EH (cell line): ENCODE measurements around the gene PCIF1.

Experiments
- DNase-seq: peaks from one replicate; pipeline ENCODE4 v3.0.0-alpha.2; 2015; ENCODE audit warnings: low read depth

The PCIF1 gene

GRCh38 chr20:45904583-45905504 is 29.6 kb upstream of the PCIF1 start:
- no peak for DNase-seq

GRCh38 chr20:45905505-45906079 is 28.9 kb upstream of the PCIF1 start:
- DNase-seq: peak; percentile 94

- no peak for DNase-seq
Measured at GRCh38 chr20:45907219-45907948, 27.1 kb upstream of the PCIF1 start.

- DNase-seq: no peak
Measured at GRCh38 chr20:45908084-45908483, 26.4 kb upstream of the PCIF1 start.

- DNase-seq: no peak
Measured at GRCh38 chr20:45909336-45909808, 25.1 kb upstream of the PCIF1 start.

GRCh38 chr20:45909817-45910669 is 24.4 kb upstream of the PCIF1 start:
- no peak for DNase-seq

GRCh38 chr20:45910670-45911485 is 23.6 kb upstream of the PCIF1 start:
- peak; percentile 100 for DNase-seq

- DNase-seq: peak; percentile 71
Measured at GRCh38 chr20:45911486-45912343, 22.8 kb upstream of the PCIF1 start, which contains the start of gene PLTP. PLTP (minus strand) TSS chr20:45912155; CDS start chr20:45911452, 703 bp downstream.

GRCh38 chr20:45912344-45912682 is 22.2 kb upstream of the PCIF1 start:
- DNase-seq: no peak

GRCh38 chr20:45913116-45913515 is 21.4 kb upstream of the PCIF1 start:
- no peak for DNase-seq

- no peak for DNase-seq
Measured at GRCh38 chr20:45917790-45918141, 16.7 kb upstream of the PCIF1 start.

- no peak for DNase-seq
Measured at GRCh38 chr20:45918182-45918737, 16.2 kb upstream of the PCIF1 start.

GRCh38 chr20:45918779-45919537 is 15.5 kb upstream of the PCIF1 start:
- DNase-seq: no peak

- DNase-seq: peak; percentile 67
Measured at GRCh38 chr20:45919542-45920399, 14.7 kb upstream of the PCIF1 start.

- no peak for DNase-seq
Measured at GRCh38 chr20:45920462-45921336, 13.8 kb upstream of the PCIF1 start.

GRCh38 chr20:45921337-45922189 is 12.9 kb upstream of the PCIF1 start:
- DNase-seq: no peak
